Lung (tissue), 12 donors: Measurements from ENCODE around the gene CAPN7. TPM values are rescaled to one million over a fixed set of nuclear protein-coding genes. Genes with fewer than 3 reads are reported as not detected.

ENCODE experiments used
- ATAC-seq: fragments of 200-7000 bp; cut with Tn5 transposase; one replicate; pipeline ENCODE4 v1.9.1; 2020; ENCODE audit warnings: moderate number of reproducible peaks; ENCODE audit not compliant: insufficient read depth, low FRiP score
- DNase-seq, 3 donors: peaks; one replicate each; pipeline ENCODE4 v3.0.0-alpha.2; 2013 to 2017
- H3K27ac ChIP-seq, 2 donors: one replicate each; pipeline ENCODE4 v1.5.1; 2013; ENCODE audit warnings: mild to moderate bottlenecking in 2 of 2, moderate library complexity in 2 of 2, control low read depth in 1 of 2, inconsistent platforms in 1 of 2, low read depth in 1 of 2, low read length in 1 of 2
- H3K27me3 ChIP-seq, 3 donors: one replicate each; pipeline ENCODE4 v1.5.1; 2013; ENCODE audit warnings: low read length in 2 of 3; ENCODE audit not compliant: control insufficient read depth in 3 of 3, insufficient read depth in 3 of 3
- H3K36me3 ChIP-seq, 4 donors: one replicate each; pipeline ENCODE4 v1.5.1; 2013; ENCODE audit warnings: low read length in 4 of 4, mild to moderate bottlenecking in 1 of 4, moderate library complexity in 1 of 4; ENCODE audit not compliant: control insufficient read depth in 4 of 4, insufficient read depth in 4 of 4
- H3K4me1 ChIP-seq, 5 donors: one replicate each; pipeline ENCODE4 v1.5.1; 2013; ENCODE audit warnings: low read length in 5 of 5, mild to moderate bottlenecking in 2 of 5, moderate library complexity in 1 of 5; ENCODE audit not compliant: control insufficient read depth in 5 of 5, insufficient read depth in 5 of 5
- H3K4me3 ChIP-seq: one replicate; pipeline ENCODE4 v1.5.1; 2013; ENCODE audit warnings: mild to moderate bottlenecking, control low read depth, moderate library complexity
- H3K9ac ChIP-seq, 2 donors: one replicate each; pipeline ENCODE4 v1.5.1; 2013; ENCODE audit warnings: low read length in 2 of 2, control low read depth in 1 of 2; ENCODE audit not compliant: insufficient read depth in 1 of 2
- H3K9me3 ChIP-seq, 4 donors: one replicate each; pipeline ENCODE4 v1.5.1; 2013; ENCODE audit warnings: low read length in 3 of 4, mild to moderate bottlenecking in 1 of 4, moderate library complexity in 1 of 4; ENCODE audit not compliant: control insufficient read depth in 4 of 4, insufficient read depth in 3 of 4
- CTCF ChIP-seq: IDR thresholded peaks from 2 replicates; pipeline ENCODE4 v1.5.1; 2012; ENCODE audit warnings: mild to moderate bottlenecking; ENCODE audit errors: control extremely low read depth, extremely low read depth
- WGBS, 2 donors: extraction: QIAGEN DNeasy Blood & Tissue Kit; methylation state at CpG; one replicate each; pipeline ENCODE4 v1.1.7; 2013; 5-methylcytosine and 5-hydroxymethylcytosine counted together
- polyA plus RNA-seq, 2 donors: library from polyadenylated mRNA; stranded (reverse); fragments of 200-250 nt; gene quantifications; one replicate each; pipeline ENCODE4 v1.2.1, GENCODE V29; 2013
- total RNA-seq, 2 donors: library from RNA; depleted of rRNA in 1 of 2; stranded (reverse); fragments of >200 nt in 1 of 2; gene quantifications; one replicate each; pipeline ENCODE4 v1.2.1, GENCODE V29; 2014 to 2021
- donor health status: control.
- donor health status: control.
- donor health status: Bipolar disorder and iron deficiency.
- donor health status: healthy.
- donor health status: DM: yes; HTN: yes; CAD: no.

The CAPN7 gene
- total and polyA plus RNA-seq, 4 donors = 14.4 to 97.1 (median 29.2) TPM

GRCh38 chr3:15287565-15288330 lies 81.7 kb downstream of the CAPN7 start:
- no peak for TF ChIP-seq CTCF
- Histone ChIP-seq H3K27ac (peak overlapping the region in 1 of 2 donors; percentile 52), H3K9ac (no peak overlapping the region), H3K9me3 (no peaks in the 10 kb centered on the region), H3K27me3 (no peaks in the 10 kb centered on the region), H3K36me3 (peaks cover 0 to 5% (median 0%) of the 10 kb centered on the region in 4 donors), H3K4me3 (no peak overlapping the region), H3K4me1 (peaks cover 0 to 28% (median 0%) of the 10 kb centered on the region in 5 donors)
- ATAC-seq (peak; percentile 10), DNase-seq (peak; percentile 36 to 73 (median 66))
- WGBS, 2 donors = 45 to 46% methylated on average over 13 of the region's 13 CpGs

- Histone ChIP-seq H3K4me1 (peaks cover 0 to 32% (median 0%) of the 10 kb centered on the region in 5 donors), H3K9me3 (no peaks in the 10 kb centered on the region), H3K4me3 (no peak overlapping the region), H3K27me3 (no peaks in the 10 kb centered on the region), H3K9ac (no peak overlapping the region), H3K27ac (no peak overlapping the region), H3K36me3 (peaks cover 0 to 5% (median 0%) of the 10 kb centered on the region in 4 donors)
- DNase-seq = no peak
- WGBS, 2 donors = 90 to 95% methylated on average over 10 of the region's 10 CpGs
- ATAC-seq = no peak
- no peak for TF ChIP-seq CTCF
Measured at GRCh38 chr3:15288331-15289035, 82.4 kb downstream of the CAPN7 start.

GRCh38 chr3:15289661-15290060 lies 83.6 kb downstream of the CAPN7 start:
- Histone ChIP-seq H3K27ac (peak overlapping the region in 1 of 2 donors; percentile 39), H3K4me1 (peaks cover 0 to 29% (median 0%) of the 10 kb centered on the region in 5 donors), H3K9me3 (no peaks in the 10 kb centered on the region), H3K36me3 (peaks cover 0 to 5% (median 0%) of the 10 kb centered on the region in 4 donors), H3K27me3 (no peaks in the 10 kb centered on the region), H3K9ac (no peak overlapping the region), H3K4me3 (no peak overlapping the region)
- DNase-seq = no peak
- no peak for TF ChIP-seq CTCF
- ATAC-seq = no peak
- WGBS, 2 donors = 69 to 70% methylated on average over 1 of the region's 1 CpG
